Measurements from ENCODE around the gene PLAAT3. TPM values are rescaled to one million over a fixed set of nuclear protein-coding genes. Genes with fewer than 3 reads are reported as not detected.
"Not testable (repeated sequence)": the region's sequence is repeated elsewhere in the genome, so short reads cannot be mapped to it uniquely, and the experiment has no call there.

The PLAAT3 gene
- polyA plus RNA-seq, 10 donors = 24.9 to 50.7 (median 36.9) TPM

DNA sequence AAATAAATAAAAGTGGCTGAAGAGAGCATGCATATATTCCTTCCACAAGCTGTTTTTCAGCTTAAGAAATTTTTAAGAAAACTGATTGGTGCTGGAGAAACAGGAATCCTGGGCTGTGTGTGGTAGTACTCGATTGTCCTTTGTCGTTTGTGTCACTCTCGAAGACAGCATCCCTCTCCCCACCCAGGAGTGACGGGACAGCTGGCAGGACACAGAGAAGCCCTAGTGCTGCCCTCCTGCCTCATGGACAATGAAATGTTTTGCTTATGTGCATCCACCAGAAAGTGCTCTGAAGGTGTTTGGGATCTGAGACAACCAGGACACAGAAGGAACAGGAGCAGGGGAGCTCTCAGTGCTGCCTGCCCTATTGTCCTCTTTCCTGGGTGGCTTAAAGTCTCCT lies 64.8 kb downstream of the PLAAT3 start:
- no peak for DNase-seq

DNA sequence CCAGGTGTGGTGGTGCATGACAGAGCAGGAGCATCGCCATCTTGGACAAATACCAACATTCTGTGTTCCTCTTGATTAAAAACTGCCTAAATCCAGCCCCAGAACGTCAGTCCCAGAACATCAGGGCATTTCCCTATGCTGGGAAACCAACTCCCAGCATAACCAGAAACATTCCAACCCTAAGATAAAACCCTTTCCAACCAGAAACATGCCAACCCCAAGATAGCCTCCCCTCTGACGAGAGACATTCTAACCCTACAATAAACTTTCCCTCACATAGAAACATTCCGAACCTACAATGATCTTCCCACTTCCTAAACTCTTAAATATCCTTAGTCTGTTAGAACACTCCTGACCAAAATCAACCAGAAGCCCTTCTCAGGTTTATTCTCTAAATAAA lies 66.1 kb downstream of the PLAAT3 start:
- DNase-seq = no peak

DNA sequence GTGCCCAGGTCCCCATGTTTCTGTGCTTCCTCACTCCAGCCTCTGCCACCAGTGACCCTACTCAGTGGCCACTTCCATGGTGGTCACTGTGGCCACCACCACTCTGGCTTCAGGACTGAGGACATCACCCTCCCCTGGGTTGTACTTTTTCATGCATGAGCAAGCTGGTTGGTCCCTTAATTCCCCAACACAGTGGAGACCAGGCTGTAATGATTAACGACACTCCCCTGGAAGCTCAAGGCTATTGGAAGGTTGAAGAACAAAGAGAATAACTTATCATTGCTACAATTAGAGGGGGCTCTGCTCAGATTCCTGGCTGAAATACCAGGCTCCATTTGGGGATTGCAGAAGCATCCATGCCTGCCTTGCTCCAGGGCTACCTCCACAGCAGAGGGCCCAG lies 67.2 kb downstream of the PLAAT3 start:
- DNase-seq = no peak

DNA sequence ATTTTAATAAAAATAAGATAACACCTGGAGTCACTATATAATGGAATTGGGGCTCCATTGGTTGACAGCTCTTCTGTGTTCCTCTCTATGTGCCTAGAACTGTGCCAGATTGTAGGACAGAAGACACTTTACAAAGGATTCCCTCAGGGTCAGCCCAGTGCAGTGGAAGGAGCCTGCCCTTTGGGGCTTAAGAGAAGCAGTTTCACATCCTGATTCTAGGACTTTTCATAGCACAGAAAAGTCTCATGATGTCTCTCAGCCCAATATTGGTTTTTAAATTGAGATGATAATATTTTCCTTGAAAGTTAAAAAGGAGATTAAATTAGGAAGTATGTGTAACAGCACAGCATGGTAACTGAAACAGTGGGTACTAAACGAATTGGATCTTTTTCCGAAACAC lies 70.5 kb downstream of the PLAAT3 start:
- no peak for DNase-seq

DNA sequence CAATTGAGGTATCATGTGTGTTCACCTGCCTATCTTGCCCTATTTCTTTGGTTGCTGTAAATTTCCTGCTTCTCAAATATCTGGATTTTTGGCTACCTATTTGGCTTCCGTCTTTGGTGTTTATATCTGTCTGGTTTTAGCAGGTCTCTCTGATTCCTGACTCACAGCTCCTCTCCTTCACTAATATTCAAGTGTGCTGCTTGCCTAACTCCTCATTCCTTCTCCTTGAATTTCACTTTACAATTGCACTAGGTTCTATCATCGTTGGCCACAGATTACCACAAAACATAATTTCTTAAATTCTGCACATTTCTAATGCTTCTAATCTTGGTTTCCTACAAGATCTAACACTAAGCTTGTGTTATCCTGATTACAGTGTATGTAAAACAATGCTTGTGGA lies 71.7 kb downstream of the PLAAT3 start:
- not testable (repeated sequence) for DNase-seq

DNA sequence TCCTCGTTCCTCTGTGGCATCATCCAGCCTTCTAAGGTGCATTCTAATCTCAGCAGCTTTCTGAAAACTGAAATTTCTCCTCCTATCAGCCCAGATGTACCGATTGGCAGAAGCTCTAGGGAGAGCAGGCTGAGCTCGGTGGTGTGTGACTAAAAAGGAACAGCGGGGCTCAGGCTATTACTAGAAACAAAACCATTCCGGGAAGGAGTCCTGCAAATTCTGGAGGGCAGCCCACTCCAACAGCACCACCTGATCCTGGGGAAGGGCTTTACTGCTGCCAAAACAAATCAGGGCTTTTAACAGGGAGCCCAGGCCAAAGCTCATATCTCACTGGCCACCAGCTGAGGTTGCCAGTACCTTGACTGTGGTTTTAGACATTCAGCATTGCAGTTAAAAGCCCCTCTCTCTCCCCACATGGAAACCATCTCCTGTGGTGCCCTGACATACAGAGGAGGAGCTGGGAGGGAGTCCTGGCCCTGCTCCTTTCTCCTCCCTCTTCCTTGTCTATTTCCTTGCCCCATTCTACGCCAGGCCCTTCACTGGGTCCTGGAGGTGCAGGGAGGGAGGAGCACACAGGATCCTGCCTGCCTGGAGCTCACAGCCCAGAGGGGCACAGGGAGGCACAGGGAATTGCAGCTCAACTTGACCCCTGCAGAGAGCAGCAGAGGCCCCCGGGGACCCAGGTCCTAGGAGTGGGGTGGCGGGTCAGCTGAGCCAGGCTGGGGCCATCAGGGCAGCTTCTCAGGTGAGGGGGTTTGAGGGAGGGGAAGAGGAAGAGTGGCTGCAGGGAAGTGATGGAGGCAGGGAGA lies 76.7 kb downstream of the PLAAT3 start:
- peak; percentile 44 to 80 (median 62) for DNase-seq

DNA sequence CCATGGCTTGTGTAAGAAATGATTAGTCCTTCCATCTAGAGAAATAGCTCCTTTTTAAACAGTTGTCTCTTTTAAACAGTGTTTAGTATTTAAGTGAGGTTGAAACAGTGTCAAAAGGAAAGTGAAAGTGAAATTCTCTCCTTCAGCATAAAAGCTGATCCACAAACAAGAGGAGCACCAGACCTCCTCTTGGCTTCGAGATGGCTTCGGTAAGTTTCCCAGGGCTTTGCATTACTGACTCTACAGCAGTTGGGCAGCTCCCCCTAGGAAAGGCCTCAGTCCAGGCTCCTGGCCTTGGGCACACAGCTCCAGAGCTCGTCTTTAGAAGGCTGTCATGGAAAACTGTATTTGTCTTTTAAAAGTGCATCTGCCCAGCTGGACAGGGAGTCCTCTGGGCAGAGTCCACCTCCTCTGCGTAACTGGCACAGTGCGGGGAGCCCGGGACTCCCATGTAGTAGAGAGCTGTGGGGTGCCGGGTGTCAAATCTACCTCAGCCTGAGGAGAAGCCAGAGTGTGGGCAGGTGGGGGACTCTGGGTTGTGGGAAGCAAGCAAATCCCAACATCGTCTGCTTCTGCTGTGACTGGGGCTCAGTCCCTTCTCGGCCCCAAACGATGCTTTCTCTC lies 77.5 kb downstream of the PLAAT3 start, which contains the start of gene PLAAT4:
Gene PLAAT4 (plus strand): TSS at position 140 of the 624 bp plus-strand sequence. CDS start 61 bp downstream, at position 201.
- peak; percentile 45 to 83 (median 69) for DNase-seq

DNA sequence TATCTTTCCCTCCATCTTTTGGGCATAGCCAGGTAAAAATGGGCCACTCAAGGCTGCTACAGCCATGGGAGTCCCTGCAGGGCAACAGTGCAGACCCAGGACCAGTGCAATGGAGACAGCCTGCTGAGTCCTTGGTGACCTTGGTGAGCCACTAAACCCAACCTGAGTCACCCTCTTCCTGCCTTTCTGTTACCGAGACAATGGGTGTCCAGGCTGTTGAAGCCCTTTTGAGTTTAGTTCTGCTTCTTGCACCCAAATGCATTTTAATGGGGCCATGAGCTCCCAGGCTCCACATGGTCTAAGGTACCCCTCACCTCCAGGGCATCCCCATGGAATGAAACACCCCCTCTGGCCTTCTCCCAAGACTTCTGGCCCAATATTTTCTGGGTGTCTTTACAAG lies 78.5 kb downstream of the PLAAT3 start:
- DNase-seq = no peak

DNA sequence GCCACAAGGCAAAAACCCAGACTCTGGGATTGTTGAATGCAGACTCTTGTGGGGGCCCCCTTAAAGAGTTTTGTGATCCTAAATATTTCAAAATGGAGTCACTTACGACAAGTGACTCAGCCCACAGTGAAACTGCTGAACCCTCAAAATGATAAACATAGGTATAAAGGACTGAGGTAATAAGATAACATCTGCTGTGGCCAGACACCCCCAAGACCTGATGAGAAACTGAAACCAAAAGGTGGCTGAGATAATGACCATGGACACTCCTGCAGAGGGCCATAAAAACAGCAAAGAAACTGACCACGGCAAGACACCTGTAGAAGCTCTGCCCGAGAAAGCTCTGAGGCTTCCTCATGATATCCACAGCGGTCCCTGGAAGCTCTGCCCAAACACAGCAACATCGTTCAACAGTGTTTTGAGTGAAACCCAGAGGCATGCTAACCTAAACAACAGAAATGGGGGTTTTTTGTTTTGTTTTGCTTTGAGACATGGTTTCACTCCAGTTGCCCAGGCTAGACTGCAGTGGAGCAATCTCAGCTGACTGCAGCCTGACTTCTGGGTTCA lies 79.3 kb downstream of the PLAAT3 start:
- no peak for DNase-seq

DNA sequence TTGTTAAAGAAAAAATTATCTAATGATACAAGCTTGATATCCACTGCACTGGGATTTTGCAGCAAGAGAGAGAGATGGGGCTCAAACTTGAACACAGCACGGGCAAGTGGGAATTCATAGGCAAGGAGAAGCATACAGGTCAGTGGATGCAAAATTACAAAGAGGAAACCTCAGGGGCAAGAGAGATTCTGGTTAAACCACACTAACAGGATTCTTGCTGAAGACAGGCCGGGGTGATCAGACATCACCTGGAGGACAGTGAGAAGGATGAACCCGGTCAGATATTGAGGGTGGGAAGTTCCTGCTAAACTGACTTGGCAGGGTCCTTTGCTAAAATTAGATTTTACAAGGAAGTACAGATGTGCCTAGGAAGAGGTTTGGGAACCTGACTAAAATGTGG lies 80.2 kb downstream of the PLAAT3 start:
- no peak for DNase-seq

DNA sequence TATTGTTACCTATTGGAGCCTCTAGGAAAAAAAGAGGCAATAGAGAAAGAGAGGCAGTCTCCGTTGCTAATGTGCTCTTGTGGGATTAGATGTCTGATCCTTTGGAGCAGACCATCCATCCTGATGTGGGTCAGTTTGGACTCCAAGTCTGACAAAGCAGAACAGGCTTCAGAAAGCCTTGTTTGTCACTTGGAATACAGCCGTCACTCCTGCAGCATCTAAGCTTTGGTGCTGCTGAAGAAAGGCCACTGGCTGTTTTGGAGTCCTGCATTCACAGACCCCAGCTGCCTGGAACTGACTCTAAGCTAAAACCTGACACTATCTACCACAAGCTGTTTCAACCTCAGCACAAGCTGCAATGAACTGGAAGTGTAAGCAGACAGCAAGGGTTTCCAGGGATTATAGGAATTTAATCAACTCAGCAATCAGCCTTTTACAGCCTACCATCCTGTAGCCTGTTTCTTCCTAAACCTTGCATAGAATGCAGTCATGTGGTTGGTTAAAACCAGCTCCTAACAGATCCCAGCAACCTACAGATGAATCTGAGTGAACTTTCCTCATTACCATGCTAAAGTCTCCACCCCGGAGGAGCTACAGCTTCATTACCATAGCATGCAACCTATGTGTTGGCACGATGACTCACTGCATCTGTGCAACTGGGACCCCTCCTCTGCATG lies 81.3 kb downstream of the PLAAT3 start:
- no peak for DNase-seq

DNA sequence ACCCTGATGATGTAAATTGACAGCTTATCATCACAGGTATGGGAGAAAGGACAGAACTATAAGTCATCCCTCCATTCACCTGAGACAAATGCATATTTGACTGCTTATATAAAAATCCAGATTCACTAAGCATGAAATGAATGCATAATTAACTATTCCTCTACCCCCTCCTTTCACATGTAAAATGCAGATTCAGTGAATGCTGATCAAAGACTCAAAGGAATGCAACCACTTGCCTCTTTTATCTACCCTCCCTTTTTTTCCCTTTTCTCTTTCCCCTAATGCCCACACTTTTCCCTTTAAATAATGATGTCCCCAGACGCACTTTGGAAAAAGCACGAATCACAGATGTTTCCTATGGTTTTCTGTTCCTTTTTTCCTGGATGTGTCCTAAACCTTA lies 82.1 kb downstream of the PLAAT3 start:
- no peak for DNase-seq

DNA sequence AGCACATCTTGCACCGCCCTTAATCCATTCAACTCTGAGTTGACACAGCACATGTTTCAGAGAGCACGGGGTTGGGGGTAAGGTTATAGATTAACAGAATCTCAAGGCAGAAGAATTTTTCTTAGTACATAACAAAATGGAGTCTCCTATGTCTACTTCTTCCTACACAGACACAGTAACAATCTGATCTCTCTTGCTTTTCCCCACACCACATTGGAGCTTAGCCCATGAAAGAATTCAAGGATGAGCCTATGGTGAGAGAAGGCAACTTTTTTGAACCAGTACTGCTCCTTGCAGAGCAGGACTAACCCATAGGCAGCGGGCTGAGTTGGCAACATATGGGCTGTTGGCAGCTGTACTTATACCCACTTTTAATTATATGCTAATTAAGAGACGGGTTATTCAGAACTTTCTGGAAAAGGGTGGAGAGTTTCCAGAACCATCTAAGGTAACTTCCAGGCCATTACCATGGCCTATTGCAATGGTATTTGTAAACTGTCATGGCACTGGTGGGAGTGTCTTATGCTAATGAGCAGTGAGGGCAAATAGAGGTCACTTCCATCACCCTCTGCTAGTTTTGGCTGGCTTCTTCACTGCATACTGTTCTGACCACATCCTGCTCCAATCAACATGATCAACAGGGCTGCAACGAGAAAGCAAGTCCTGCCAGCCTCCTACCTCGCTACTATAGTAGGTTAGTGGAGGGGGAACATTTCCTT lies 83.0 kb downstream of the PLAAT3 start:
- peak in 1 of 3 donors; percentile 52 for DNase-seq

DNA sequence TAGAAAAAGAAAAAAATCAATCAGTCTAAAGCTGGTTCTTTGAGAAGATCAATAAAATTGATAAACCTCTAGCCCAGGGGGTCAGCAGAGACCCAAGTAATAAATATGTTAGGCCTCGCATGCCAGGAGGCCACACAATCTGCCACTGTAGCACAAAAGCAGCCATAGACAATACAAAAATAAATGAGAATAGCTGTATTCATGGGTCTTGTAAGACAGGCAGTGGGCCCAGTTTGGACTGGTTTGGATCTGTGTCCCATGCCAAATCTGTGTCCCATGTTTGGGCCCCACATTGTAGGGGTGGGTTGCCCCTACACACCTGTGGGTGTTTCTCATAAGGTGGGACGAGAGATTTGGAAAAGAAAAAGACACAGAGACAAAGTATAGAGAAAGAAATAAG lies 84.2 kb downstream of the PLAAT3 start:
- no peak for DNase-seq

DNA sequence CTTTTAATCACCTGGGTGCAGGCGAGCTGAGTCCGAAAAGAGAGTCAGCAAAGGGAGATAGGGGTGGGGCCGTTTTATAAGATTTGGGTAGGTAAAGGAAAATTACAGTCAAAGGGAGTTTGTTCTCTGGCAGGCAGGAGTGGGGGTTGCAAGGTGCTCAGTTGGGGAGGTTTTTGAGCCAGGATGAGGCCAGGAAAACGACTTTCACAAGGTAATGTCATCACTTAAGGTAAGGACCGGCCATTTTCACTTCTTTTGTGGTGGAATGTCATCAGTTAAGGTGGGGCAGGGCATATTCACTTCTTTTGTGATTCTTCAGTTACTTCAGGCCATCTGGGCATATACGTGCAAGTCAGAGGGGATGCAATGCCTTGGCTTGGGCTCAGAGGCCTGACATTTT lies 84.9 kb downstream of the PLAAT3 start:
- not testable (repeated sequence) for DNase-seq

DNA sequence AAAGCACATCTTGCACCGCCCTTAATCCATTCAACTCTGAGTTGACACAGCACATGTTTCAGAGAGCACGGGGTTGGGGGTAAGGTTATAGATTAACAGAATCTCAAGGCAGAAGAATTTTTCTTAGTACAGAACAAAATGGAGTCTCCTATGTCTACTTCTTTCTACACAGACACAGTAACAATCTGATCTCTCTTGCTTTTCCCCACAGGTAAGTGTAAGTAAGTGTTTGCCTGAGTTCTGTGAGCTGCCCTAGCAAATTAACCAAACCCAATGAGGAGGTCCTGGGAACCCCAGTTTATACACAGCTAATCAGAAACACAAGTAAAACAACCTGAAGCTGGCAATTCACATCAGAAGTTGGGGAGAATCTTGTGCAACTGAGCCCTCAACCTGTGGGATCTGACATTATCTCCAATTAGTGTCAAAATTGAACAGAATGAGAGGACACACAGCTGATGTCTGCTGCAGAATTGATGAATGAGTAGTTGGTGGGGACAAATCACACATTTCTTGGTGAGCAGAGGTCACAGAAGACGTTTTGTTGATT lies 85.4 kb downstream of the PLAAT3 start:
- DNase-seq = not testable (repeated sequence)

DNA sequence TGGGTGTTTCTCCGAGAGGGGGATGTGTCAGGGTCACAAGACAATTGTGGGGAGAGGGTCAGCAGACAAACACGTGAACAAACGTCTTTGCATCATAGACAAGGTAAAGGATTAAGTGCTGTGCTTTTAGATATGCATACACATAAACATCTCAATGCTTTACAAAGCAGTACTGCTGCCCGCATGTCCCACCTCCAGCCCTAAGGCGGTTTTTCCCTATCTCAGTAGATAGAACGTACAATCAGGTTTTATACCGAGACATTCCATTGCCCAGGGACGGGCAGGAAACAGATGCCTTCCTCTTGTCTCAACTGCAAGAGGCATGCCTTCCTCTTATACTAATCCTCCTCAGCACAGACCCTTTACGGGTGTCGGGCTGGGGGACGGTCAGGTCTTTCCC lies 86.1 kb downstream of the PLAAT3 start:
- not testable (repeated sequence) for DNase-seq

DNA sequence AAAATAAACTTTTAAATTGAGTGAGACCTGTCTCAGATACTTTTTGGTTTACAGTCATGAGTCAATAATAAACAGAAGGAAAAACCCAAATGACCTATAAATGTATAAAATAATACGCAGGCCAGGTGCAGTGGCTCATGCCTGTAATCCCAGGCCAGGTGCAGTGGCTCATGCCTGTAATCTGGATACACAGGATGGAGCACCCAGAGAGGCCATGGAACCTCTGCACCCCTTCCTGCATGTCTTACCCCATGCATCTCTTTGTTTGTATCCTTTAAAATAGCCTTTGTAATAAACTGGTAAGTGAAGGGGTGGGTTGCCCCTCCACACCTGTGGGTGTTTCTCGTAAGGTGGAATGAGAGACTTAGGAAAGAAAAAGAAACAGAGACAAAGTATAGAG lies 86.6 kb downstream of the PLAAT3 start:
- no peak for DNase-seq
